A673 (cell line): ENCODE measurements around the gene CENPM.

ENCODE experiments used
- EZH2 ChIP-seq: fragments of 200-600 bp; sonication (generic); IDR thresholded peaks from 2 replicates; pipeline ENCODE4 v1.6.1; 2017; ENCODE audit warnings: borderline replicate concordance, low read depth, mild to moderate bottlenecking, mixed read lengths, antibody characterized with exemption, low read length; ENCODE audit not compliant: poor library complexity, severe bottlenecking
- TF ChIP-seq, protein P1 (sequence below): fragments of 300-800, 200-600 bp; sonication (generic); conservative IDR thresholded peaks from 2 replicates; pipeline ENCODE4 v1.5.1; 2017; ENCODE audit warnings: low read depth, mild to moderate bottlenecking, antibody characterized with exemption, low read length, moderate library complexity, mixed read lengths

DNA sequence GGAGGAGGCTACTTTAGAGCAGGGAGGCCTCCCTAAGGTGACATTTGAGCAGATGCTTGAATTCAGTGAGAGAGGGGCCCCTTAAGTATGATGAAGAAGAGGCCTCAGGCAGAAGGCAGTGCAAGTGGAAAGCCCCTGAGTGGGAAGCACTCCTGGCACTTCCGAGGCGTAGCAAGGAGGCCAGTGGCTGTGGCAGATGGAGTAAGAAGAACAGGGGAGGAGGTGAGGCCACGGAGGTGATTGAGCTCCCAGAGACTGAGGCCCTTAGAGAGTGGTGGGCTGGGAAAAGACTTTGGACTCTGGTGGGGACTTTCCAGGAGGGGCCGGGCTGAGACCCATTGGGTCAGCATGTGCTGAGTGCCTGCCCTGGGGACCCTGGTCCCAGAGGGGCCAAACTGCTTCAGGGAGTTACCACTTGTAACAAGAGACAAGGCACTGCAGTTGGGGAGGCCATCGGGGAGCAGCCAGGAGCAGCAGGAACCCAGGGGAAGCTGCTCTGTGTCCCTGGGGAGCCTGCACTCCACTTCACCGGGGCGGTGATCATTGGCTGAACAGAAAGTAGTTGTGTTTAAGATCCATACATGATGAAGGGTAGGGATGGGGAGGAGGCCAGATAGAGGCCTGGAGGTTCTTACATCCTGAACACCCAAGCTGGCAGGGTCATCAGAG is 2.5 kb upstream of the CENPM start:
- TF ChIP-seq, protein P1, sequence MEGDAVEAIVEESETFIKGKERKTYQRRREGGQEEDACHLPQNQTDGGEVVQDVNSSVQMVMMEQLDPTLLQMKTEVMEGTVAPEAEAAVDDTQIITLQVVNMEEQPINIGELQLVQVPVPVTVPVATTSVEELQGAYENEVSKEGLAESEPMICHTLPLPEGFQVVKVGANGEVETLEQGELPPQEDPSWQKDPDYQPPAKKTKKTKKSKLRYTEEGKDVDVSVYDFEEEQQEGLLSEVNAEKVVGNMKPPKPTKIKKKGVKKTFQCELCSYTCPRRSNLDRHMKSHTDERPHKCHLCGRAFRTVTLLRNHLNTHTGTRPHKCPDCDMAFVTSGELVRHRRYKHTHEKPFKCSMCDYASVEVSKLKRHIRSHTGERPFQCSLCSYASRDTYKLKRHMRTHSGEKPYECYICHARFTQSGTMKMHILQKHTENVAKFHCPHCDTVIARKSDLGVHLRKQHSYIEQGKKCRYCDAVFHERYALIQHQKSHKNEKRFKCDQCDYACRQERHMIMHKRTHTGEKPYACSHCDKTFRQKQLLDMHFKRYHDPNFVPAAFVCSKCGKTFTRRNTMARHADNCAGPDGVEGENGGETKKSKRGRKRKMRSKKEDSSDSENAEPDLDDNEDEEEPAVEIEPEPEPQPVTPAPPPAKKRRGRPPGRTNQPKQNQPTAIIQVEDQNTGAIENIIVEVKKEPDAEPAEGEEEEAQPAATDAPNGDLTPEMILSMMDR: no peak
- TF ChIP-seq EZH2: no peak
